Osteocyte (in vitro differentiated cells): Measurements from ENCODE around the gene FBXL5. TPM values are rescaled to one million over a fixed set of nuclear protein-coding genes. Genes with fewer than 3 reads are reported as not detected.
"Not testable (repeated sequence)": the region's sequence is repeated elsewhere in the genome, so short reads cannot be mapped to it uniquely, and the experiment has no call there.

Experiments used
- DNase-seq: peaks from one replicate; pipeline ENCODE4 v3.0.0; 2021; ENCODE audit warnings: mixed read lengths; ENCODE audit not compliant: unreplicated experiment; ENCODE audit errors: extremely low spot score
- H3K27ac Mint-ChIP-seq: one replicate; pipeline ENCODE4 v1.8.0; 2021; ENCODE audit warnings: mild to moderate bottlenecking, mixed read lengths; ENCODE audit not compliant: unreplicated experiment
- H3K27me3 Mint-ChIP-seq: one replicate; pipeline ENCODE4 v1.8.0; 2021; ENCODE audit warnings: mixed read lengths; ENCODE audit not compliant: unreplicated experiment
- H3K36me3 Mint-ChIP-seq: one replicate; pipeline ENCODE4 v1.8.0; 2021; ENCODE audit warnings: mixed read lengths; ENCODE audit not compliant: unreplicated experiment
- H3K4me1 Mint-ChIP-seq: one replicate; pipeline ENCODE4 v1.8.0; 2021; ENCODE audit warnings: mixed read lengths; ENCODE audit not compliant: unreplicated experiment
- H3K4me3 Mint-ChIP-seq: one replicate; pipeline ENCODE4 v1.8.0; 2021; ENCODE audit warnings: mild to moderate bottlenecking, moderate library complexity, mixed read lengths; ENCODE audit not compliant: unreplicated experiment
- H3K9me3 Mint-ChIP-seq: one replicate; pipeline ENCODE4 v1.8.0; 2021; ENCODE audit warnings: mixed read lengths; ENCODE audit not compliant: unreplicated experiment
- CTCF ChIP-seq: fragments of 200-600 bp; sonication (generic); IDR thresholded peaks from 2 replicates; pipeline ENCODE4 v1.5.0; 2021; ENCODE audit warnings: antibody characterized with exemption, mild to moderate bottlenecking, moderate library complexity
- total RNA-seq: library from RNA; stranded (reverse); gene quantifications from 2 replicates; pipeline ENCODE4 v1.2.1, GENCODE V29; 2021

The FBXL5 gene
- total RNA-seq, 1 donor from 2014 or later: 54.0 TPM

GRCh38 chr4:15636818-15637217 is 18.3 kb downstream of the FBXL5 start:
- H3K27ac Mint-ChIP-seq: no peak overlapping the region
- H3K9me3 Mint-ChIP-seq: no peaks in the 10 kb centered on the region
- no peaks in the 10 kb centered on the region for H3K4me1 Mint-ChIP-seq
- no peak for TF ChIP-seq CTCF
- no peak for DNase-seq
- H3K36me3 Mint-ChIP-seq: peaks cover 56% of the 10 kb centered on the region
- no peak overlapping the region for H3K4me3 Mint-ChIP-seq
- no peaks in the 10 kb centered on the region for H3K27me3 Mint-ChIP-seq

DNA sequence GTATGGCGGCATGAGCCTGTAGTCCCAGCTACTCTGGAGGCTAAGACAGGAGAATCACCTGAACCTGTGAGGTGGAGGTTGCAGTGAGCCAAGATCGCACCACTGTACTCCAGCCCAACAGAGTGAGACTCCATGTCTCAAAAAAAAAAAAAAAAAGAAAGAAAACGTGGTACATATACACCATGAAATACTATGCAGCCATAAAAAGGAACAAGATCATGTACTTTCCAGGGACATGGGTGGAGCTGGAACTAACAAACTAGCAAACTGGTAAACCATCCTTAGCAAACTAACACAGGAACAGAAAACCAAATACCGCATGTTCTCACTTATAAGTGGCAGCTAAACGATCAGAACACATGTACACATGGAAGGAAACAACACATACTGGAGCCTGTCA is 37.8 kb downstream of the FBXL5 start:
- Mint-ChIP-seq H3K9me3 (peaks cover 23% of the 10 kb centered on the region), H3K36me3 (peaks cover 52% of the 10 kb centered on the region)
- DNase-seq, H3K4me3 Mint-ChIP-seq, H3K27me3 Mint-ChIP-seq, H3K4me1 Mint-ChIP-seq, H3K27ac Mint-ChIP-seq: not testable (repeated sequence)

GRCh38 chr4:15614891-15615290 is 40.3 kb downstream of the FBXL5 start:
- H3K9me3 Mint-ChIP-seq: peaks cover 17% of the 10 kb centered on the region
- H3K27ac Mint-ChIP-seq, H3K27me3 Mint-ChIP-seq, DNase-seq, H3K4me3 Mint-ChIP-seq, H3K4me1 Mint-ChIP-seq: not testable (repeated sequence)
- H3K36me3 Mint-ChIP-seq: peaks cover 52% of the 10 kb centered on the region

GRCh38 chr4:15612136-15612535 is 43.0 kb downstream of the FBXL5 start:
- no peak overlapping the region for H3K27ac Mint-ChIP-seq
- H3K4me3 Mint-ChIP-seq: no peak overlapping the region
- no peaks in the 10 kb centered on the region for H3K4me1 Mint-ChIP-seq
- no peak for DNase-seq
- no peak for TF ChIP-seq CTCF
- H3K36me3 Mint-ChIP-seq: peaks cover 42% of the 10 kb centered on the region
- peaks cover 8% of the 10 kb centered on the region for H3K9me3 Mint-ChIP-seq
- H3K27me3 Mint-ChIP-seq: no peaks in the 10 kb centered on the region

DNA sequence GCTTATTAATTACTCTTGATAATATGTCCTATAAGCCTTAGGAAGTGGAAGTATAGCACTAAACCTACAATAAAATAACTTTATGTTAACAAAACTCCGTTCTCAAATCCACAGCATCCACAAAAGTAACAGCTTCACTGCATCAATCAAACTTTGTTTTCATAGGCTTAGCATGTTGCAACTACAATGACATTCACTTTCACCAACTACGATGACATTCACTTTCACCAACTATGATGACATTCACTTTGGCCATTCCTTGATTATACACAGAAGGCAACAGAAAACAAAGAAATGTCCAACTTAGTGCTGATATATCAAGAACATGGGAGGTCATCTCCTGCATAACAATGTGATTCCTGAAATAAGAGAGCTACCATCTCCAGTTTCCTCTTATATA is 44.3 kb downstream of the FBXL5 start:
- no peak for TF ChIP-seq CTCF
- no peaks in the 10 kb centered on the region for H3K4me1 Mint-ChIP-seq
- peaks cover 33% of the 10 kb centered on the region for H3K36me3 Mint-ChIP-seq
- no peak for DNase-seq
- no peak overlapping the region for H3K4me3 Mint-ChIP-seq
- H3K27ac Mint-ChIP-seq: no peak overlapping the region
- H3K27me3 Mint-ChIP-seq: no peaks in the 10 kb centered on the region
- peaks cover 8% of the 10 kb centered on the region for H3K9me3 Mint-ChIP-seq

DNA sequence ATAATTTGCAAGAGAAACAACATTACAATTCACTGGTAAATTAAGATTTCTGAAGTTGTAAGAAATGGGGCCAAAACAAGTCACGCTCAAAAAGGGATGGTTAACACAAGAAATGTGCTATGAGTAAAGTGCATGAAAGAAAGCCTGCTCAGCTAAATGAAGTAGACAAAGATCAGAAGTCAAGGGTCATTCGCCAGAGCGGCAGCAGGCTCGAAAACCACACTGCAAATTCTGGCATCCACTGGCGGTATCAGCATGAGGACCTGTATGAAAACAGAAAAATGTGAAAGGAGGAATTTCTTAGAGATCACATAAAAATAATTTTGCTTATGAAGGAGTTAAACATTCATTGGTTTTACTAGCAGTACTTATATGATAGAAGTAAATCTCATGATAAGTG is 49.6 kb downstream of the FBXL5 start:
- no peaks in the 10 kb centered on the region for H3K27me3 Mint-ChIP-seq
- H3K4me3 Mint-ChIP-seq: no peak overlapping the region
- H3K9me3 Mint-ChIP-seq: no peaks in the 10 kb centered on the region
- H3K4me1 Mint-ChIP-seq: peaks cover 3% of the 10 kb centered on the region
- TF ChIP-seq CTCF: no peak
- no peak for DNase-seq
- H3K27ac Mint-ChIP-seq: no peak overlapping the region
- H3K36me3 Mint-ChIP-seq: peaks cover 65% of the 10 kb centered on the region
